Activated CD8-positive, alpha-beta memory T cell treated with anti-CD3 and anti-CD28 coated beads, Interleukin-2, amount 10 ng/mL, durations not matched to agents 7 days and 5 days (primary cell): Measurements from ENCODE around the gene FAM222B. TPM values are rescaled to one million over a fixed set of nuclear protein-coding genes. Genes with fewer than 3 reads are reported as not detected.
"Not testable (repeated sequence)": the region's sequence is repeated elsewhere in the genome, so short reads cannot be mapped to it uniquely, and the experiment has no call there.

Experiments used
- ATAC-seq: fragments of 150-1000 bp; cut with Tn5 transposase; one replicate; pipeline ENCODE4 v1.10.0; 2021; ENCODE audit warnings: moderate library complexity
- CTCF ChIA-PET: fragments of 350-600 bp; sonication (Branson Sonifier 250); formaldehyde crosslinking; loops from one replicate; lab custom pipeline; 2021; ENCODE audit warnings: antibody characterized with exemption; lab: Charles Lee
- DNase-seq: peaks from one replicate; pipeline ENCODE4 v3.0.0-alpha.2; 2020
- H3K27ac Mint-ChIP-seq: one replicate; pipeline ENCODE4 v1.8.0; 2021; ENCODE audit warnings: mild to moderate bottlenecking, mixed read lengths
- H3K27me3 Mint-ChIP-seq: one replicate; pipeline ENCODE4 v1.8.0; 2021; ENCODE audit warnings: mixed read lengths
- H3K36me3 Mint-ChIP-seq: one replicate; pipeline ENCODE4 v1.8.0; 2021; ENCODE audit warnings: mild to moderate bottlenecking, mixed read lengths
- H3K4me1 Mint-ChIP-seq: one replicate; pipeline ENCODE4 v1.8.0; 2021; ENCODE audit warnings: mixed read lengths
- H3K4me3 Mint-ChIP-seq: one replicate; pipeline ENCODE4 v1.8.0; 2021; ENCODE audit warnings: mild to moderate bottlenecking, moderate library complexity, mixed read lengths
- H3K9me3 Mint-ChIP-seq: one replicate; pipeline ENCODE4 v1.8.0; 2022; ENCODE audit warnings: low read depth, mixed read lengths
- total RNA-seq, 2 experiments: library from RNA; stranded (reverse); gene quantifications; one replicate each; pipeline ENCODE4 v1.2.3, GENCODE V29; 2021

FAM222B gene
- total RNA-seq, 2 experiments from 2014 or later: 14.5 to 19.6 TPM

DNA sequence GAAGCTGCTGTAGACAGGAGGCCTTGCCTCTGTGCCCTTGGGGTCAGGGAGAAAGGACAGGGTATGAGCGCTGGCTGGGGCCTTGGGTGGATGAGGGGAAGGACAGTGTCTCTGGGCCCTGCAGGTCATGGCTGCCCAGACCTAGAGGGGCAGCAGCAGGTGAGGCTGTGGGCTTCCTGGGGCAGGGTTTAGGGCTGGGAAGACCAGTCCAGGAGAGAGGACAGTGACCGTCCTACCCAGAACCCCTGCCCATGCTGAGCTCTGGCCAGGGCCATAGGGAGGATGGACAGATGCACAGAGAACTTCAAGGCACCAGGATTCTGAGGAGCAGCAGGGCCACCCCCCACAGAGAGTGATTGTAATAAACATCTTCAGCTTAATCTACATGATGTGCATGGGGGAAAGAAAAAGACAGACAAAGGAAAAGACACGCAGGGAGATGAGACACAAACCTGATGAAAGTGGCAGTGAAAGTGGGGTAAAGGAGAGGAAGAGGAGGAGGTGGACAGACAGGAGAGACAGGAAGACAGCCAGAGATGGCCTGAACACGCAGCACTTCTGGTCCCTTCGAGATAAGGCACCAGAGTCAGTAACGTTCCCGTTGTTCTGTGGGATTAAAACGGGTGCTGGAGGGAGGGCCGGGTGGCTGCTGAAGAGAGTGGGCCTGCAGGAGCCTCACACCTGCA, 37.4 kb upstream of the FAM222B start:
- no peaks in the 10 kb centered on the region for H3K9me3 Mint-ChIP-seq
- peaks cover 18% of the 10 kb centered on the region for H3K4me1 Mint-ChIP-seq
- CTCF ChIA-PET: interaction anchor here (1.5 to 2.0 kb wide), 3 partner anchors 15 to 117 kb away, joined by 5 to 14 read pairs (median 5); no protein-coding TSS in a partner anchor
- no peak for ATAC-seq
- DNase-seq: no peak
- no peaks in the 10 kb centered on the region for H3K27me3 Mint-ChIP-seq
- no peak overlapping the region for H3K27ac Mint-ChIP-seq
- peaks cover 24% of the 10 kb centered on the region for H3K36me3 Mint-ChIP-seq
- H3K4me3 Mint-ChIP-seq: no peak overlapping the region

DNA sequence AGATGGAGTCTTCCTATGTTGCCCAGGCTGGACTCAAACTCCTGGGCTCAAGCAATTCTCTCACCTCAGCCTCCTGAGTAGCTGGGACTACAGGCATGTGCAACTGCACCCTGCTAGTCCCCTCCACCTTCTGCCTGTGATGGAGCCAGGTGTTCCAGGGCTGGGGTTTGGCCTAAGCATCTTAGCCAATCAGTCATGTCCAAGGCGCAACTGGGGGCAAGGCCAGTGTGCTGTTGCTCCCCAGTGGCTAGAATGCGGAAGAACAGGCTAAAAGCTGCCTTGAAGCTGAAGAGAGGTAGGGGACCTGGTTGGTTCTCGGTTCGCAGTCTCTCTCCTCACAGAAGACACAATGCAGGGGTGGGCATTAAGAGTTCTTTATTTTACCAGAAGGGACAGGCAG, 36.4 kb upstream of the FAM222B start:
- H3K4me1 Mint-ChIP-seq: peaks cover 20% of the 10 kb centered on the region
- CTCF ChIA-PET: interaction anchor here (1.0 to 2.0 kb wide), 5 partner anchors 16 to 116 kb away, joined by 3 to 14 read pairs (median 5); partner anchors contain the start of gene FAM222B
- H3K4me3 Mint-ChIP-seq: no peak overlapping the region
- peaks cover 24% of the 10 kb centered on the region for H3K36me3 Mint-ChIP-seq
- DNase-seq (no peak), ATAC-seq (no peak)
- H3K9me3 Mint-ChIP-seq: no peaks in the 10 kb centered on the region
- no peak overlapping the region for H3K27ac Mint-ChIP-seq
- H3K27me3 Mint-ChIP-seq: no peaks in the 10 kb centered on the region

DNA sequence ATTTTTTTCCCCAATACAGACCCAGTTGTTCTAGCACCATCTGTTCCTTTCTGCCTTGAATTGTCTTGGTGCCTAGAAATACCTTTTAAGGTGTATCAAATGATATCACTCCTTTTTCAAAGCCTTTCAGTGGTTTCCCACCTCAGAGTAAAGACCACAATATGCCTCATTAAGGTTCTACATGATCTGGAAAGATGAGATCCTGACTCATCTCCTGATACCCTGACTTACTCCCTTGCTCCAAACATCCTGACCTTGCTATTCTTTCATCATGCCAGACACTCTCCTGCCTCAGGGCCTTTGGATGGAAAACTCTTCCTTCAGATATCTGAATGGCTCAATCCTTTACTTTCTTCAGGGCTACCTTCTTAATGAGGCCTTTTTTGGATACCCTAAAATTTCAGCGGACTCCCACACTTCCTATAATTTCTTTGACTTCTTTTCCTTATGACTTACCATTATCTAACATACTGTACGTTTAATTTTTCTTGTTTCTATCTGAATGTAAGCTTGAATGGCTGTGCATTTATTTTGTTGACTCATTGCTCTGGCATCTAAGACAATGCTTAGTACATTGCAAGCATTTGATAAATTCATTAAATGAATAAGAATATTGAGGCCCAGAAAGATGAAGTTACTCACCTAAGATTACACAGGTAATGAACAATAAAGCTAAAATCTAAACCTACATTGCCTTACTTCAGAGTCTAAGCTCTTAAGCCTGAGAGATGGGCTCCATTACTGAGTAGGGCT, 35.7 kb upstream of the FAM222B start:
- Mint-ChIP-seq H3K27ac (no peak overlapping the region), H3K9me3 (no peaks in the 10 kb centered on the region), H3K27me3 (no peaks in the 10 kb centered on the region), H3K36me3 (peaks cover 23% of the 10 kb centered on the region), H3K4me3 (no peak overlapping the region), H3K4me1 (peaks cover 20% of the 10 kb centered on the region)
- CTCF ChIA-PET: interaction anchor here (1.0 to 2.0 kb wide), 5 partner anchors 16 to 115 kb away, joined by 3 to 14 read pairs (median 5); partner anchors contain the start of gene FAM222B
- no peak for DNase-seq
- ATAC-seq: no peak

DNA sequence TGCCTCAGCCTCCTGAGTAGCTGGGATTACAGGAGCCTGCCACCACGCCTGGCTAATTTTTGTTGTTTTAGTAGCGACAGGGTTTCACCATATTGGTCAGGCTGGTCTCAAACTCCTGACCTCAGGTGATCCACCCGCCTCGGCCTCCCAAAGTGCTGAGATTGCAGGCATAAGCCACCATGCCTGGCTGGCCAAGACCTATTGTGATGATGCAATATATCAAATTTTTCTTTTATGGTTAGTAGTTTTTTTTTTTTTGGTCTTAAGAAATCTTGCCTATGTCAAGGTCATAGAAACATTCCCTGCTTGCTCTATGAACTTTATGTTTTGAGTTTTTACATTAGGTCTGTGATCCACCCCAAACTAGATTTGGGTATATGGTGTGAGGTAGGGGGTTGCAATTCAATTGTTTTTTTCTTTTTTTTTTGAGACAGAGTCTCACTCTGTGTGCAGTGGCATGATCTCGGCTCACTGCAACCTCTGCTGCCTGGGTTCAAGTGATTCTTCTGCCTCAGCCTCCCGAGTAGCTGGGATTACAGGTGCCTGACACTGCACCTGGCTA, 34.6 kb upstream of the FAM222B start:
- H3K36me3 Mint-ChIP-seq: peaks cover 19% of the 10 kb centered on the region
- H3K4me1 Mint-ChIP-seq: peaks cover 20% of the 10 kb centered on the region
- ATAC-seq, H3K27me3 Mint-ChIP-seq, CTCF ChIA-PET, DNase-seq, H3K27ac Mint-ChIP-seq, H3K4me3 Mint-ChIP-seq, H3K9me3 Mint-ChIP-seq: not testable (repeated sequence)

DNA sequence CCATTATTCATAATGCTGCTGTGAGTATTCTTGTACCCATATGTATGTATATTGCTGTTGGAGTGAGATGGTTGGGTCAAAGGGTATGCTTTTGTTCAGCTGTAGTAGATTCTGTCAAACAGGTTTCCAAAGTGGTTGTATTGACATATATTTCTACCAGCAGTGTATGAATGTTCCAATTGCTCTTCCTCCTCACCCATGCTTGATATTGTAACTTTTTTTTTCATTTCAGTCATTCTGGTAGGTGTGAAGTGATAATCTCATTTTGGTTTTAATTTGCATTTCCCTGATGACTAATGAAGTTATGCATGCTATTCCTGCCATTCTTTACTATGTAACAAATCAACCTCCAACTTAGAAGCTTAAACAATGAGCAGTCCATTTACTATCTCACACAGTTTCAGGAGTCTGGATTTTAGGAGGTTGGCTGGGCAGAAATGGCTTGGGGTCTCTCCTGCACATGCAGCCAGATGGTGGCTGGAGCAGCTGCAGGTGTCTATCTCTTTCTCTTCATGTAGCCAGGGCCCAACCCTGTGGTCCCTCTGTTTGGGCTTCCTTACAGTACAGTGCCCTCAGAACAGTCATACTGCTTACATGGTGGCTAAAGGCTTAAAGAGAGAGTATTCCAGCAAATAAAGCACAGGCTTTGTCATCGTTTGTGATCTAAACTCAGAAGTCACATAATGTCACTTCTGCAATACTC, 33.4 kb upstream of the FAM222B start:
- peaks cover 31% of the 10 kb centered on the region for H3K4me1 Mint-ChIP-seq
- no peak overlapping the region for H3K4me3 Mint-ChIP-seq
- CTCF ChIA-PET: no interaction called here
- DNase-seq (no peak), ATAC-seq (no peak)
- no peaks in the 10 kb centered on the region for H3K27me3 Mint-ChIP-seq
- no peak overlapping the region for H3K27ac Mint-ChIP-seq
- H3K9me3 Mint-ChIP-seq: no peaks in the 10 kb centered on the region
- H3K36me3 Mint-ChIP-seq: peaks cover 14% of the 10 kb centered on the region

DNA sequence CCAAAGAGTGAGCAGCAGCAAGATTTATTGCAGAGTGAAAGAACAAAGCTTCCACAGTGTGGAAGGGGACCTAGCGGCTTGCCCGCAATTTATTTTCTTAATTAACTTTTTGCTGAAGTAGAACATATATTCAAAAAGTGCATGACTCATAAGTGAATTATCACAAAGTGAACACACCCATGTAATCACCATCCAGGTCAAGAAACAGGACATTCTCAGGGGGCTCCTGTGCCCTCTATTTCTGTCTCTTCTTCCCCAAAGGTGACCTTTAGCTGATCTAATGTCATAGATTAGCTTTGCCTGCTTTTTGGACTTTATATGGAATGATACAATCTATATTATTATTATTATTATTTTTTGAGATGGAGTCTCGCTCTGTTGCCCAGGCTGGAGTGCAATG, 32.2 kb upstream of the FAM222B start:
- ATAC-seq: no peak
- Mint-ChIP-seq H3K36me3 (peaks cover 11% of the 10 kb centered on the region), H3K27ac (no peak overlapping the region), H3K4me1 (peaks cover 33% of the 10 kb centered on the region), H3K27me3 (no peaks in the 10 kb centered on the region), H3K4me3 (no peak overlapping the region), H3K9me3 (no peaks in the 10 kb centered on the region)
- CTCF ChIA-PET: interaction anchor here (0.6 kb wide), 1 partner anchor 73 kb away, joined by 3 read pairs; no protein-coding TSS in a partner anchor
- DNase-seq: no peak

DNA sequence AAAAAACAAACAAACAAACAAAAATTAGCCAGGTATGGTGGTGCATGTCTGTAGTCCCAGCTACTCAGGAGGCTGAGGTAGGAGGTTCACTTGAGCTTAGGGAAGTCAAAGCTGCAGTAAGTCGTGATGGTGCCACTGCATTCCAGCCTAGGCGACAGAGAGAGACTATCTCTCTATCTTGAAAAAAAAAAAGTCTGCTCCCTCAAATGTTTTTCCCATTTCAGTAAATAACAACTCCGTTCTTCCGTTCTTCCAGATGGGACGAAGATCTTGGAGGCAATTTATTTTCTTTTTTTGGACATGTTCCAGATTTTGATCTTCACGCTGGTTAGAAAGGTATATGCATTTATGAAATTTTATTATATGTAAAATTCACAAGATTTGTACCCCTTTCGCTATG, 31.2 kb upstream of the FAM222B start:
- Mint-ChIP-seq H3K9me3 (no peaks in the 10 kb centered on the region), H3K36me3 (peaks cover 11% of the 10 kb centered on the region), H3K4me3 (no peak overlapping the region), H3K27me3 (no peaks in the 10 kb centered on the region), H3K27ac (no peak overlapping the region), H3K4me1 (peaks cover 33% of the 10 kb centered on the region)
- CTCF ChIA-PET: no interaction called here
- ATAC-seq: no peak
- no peak for DNase-seq

DNA sequence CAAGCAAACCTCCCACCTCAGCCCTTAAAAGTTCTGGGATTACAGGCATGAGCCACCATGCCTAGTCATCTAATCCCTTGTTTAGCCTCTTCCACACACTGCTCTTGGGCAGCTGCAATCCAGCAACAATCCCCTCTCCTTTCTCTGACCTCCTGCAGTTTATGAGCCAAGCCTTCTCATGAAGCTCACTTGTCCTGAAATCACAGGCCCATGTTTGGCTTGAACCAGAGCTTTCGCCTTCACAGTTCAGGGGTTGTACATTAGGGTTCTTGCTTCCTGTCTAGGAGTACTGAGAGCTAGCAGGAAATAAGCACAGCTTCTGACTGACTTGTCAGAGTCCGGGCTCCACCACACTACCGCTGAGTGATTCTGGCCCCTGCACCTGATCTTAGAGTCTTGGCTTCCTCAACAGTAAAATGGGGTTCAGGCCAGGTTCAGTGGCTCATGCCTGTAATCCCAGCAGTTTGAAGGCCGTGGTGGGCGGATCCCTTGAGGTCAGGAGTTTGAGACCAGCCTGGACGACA, 28.5 kb upstream of the FAM222B start:
- Mint-ChIP-seq H3K27me3 (no peaks in the 10 kb centered on the region), H3K27ac (peak overlapping the region; percentile 93), H3K4me1 (peaks cover 24% of the 10 kb centered on the region), H3K36me3 (peaks cover 1% of the 10 kb centered on the region), H3K9me3 (no peaks in the 10 kb centered on the region), H3K4me3 (no peak overlapping the region)
- CTCF ChIA-PET: interaction anchor here (0.8 to 2.6 kb wide), 15 partner anchors 14 to 149 kb away, joined by 3 to 12 read pairs (median 3); partner anchors contain the start of genes FAM222B, FLOT2 and TLCD1
- DNase-seq (peak; percentile 86), ATAC-seq (peak; percentile 99)

DNA sequence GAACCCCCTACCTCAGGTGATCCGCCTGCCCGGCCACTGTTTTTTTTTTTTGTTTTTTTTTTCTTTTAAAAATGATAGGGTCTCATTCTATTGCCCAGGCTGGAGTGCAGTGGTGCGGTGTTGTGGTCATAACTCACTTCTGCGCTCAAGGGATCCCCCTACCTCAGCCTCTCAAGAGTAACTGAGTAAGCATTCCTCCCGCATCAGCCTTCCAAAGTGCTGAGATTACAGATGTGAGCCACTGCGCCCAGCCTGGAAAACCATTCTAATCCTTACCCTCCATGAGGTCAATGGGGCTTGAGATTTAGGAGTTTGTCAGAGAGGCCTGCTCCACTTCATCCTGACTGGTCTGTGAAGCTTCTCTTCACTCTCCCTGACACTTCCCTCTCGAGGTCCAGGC, 24.7 kb upstream of the FAM222B start:
- DNase-seq (no peak), ATAC-seq (no peak)
- Mint-ChIP-seq H3K36me3 (peaks cover 1% of the 10 kb centered on the region), H3K27me3 (no peaks in the 10 kb centered on the region), H3K4me3 (no peak overlapping the region), H3K27ac (no peak overlapping the region), H3K9me3 (no peaks in the 10 kb centered on the region), H3K4me1 (peaks cover 21% of the 10 kb centered on the region)
- CTCF ChIA-PET: no interaction called here

DNA sequence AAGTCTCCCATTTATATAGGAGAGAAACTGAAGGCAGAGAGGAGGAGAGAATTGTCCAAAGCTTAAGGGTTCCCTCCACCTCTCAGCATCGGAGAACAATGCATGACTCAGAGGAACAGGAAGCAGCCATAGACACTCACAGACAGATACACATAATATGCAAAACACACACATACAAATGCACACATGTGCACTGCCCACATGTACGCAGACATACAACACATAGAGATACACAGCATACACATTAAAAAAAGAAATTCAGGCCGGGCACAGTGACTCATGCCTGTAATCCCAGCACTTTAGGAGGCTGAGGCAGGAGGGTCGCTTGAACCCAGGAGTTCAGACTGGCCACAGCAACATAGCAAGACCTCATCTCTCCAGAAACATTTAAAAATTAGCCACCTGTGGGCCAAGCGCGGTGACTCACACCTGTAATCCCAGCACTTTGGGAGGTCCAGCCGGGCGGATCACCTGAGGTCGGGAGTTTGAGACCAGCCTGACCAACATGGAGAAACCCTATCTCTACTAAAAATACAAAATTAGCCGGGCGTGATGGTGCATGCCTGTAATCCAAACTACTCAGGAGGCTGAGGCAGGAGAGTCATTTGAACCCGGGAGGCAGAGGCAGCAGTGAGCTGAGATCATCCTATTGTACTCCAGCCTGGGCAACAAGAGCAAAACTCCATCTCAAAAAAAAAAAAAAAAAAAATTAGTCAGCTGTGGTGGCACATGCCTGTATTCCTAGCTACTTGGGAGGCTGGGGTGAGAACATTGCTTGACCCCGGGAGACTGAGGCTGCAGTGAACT, 23.6 kb upstream of the FAM222B start:
- Mint-ChIP-seq H3K4me1 (peaks cover 11% of the 10 kb centered on the region), H3K9me3 (no peaks in the 10 kb centered on the region), H3K36me3 (peaks cover 3% of the 10 kb centered on the region), H3K27ac (no peak overlapping the region), H3K4me3 (no peak overlapping the region), H3K27me3 (no peaks in the 10 kb centered on the region)
- no peak for DNase-seq
- ATAC-seq: no peak
- CTCF ChIA-PET: interaction anchor here (0.6 to 1.3 kb wide), 4 partner anchors 19 to 103 kb away, joined by 3 to 4 read pairs (median 4); no protein-coding TSS in a partner anchor

DNA sequence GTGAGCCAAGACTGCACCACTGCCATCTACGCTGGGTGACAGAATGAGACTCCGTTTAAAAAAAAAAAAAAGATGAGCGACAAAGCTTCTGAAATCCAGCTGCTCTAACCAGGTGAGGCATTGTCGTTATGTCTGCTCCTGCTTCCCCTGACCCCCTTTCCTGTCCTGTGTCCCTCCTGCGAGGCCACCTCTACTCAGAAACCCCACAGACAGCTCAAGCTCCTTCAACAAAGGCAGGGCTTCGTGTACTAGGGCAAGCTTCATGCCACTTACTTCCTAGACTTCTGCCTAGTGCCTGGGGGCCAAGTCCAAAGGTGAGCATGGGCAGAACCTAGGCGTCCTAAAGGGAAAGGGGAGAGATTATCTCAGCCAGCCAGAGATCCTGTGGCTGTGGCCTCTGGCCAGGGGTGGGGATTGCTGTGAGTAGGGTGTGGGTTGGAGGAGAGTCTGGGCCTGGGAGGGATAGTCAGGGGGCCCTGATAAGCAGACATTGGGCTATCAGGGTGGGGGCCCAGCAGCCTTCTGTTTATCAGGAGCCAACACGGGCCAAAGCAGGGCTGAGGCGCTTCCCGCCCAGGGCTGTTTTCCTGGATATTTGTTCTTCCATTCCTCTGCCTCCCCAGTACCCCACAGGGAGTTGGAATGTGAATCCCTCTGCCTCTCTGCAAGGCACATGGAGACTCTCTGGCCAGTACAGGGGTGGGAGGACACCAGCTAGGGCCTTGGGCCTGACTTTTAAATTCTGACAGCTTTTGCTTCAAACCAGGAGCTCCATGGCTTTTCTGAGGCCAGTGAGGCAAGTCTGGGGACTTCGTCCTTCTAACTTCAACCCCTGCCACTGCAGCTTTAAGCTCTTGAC, 22.6 kb upstream of the FAM222B start:
- H3K27me3 Mint-ChIP-seq: no peaks in the 10 kb centered on the region
- H3K4me1 Mint-ChIP-seq: peaks cover 8% of the 10 kb centered on the region
- H3K36me3 Mint-ChIP-seq: peaks cover 7% of the 10 kb centered on the region
- no peak overlapping the region for H3K27ac Mint-ChIP-seq
- CTCF ChIA-PET: interaction anchor here (0.5 to 1.3 kb wide), 5 partner anchors 23 to 429 kb away, joined by 3 to 4 read pairs (median 4); partner anchors contain the start of gene FAM222B
- no peak overlapping the region for H3K4me3 Mint-ChIP-seq
- H3K9me3 Mint-ChIP-seq: no peaks in the 10 kb centered on the region
- ATAC-seq (no peak), DNase-seq (no peak)
